ENCODE measurements around the gene BTF3L4.
A peak's percentile ranks its signal among the peaks of the same experiment; 100 is the strongest.
"Not testable (repeated sequence)": the region's sequence is repeated elsewhere in the genome, so short reads cannot be mapped to it uniquely, and the experiment has no call there.

BTF3L4 gene

GRCh38 chr1:52041551-52042185, 14.4 kb upstream of the BTF3L4 start:
- TF ChIP-seq, protein P1, sequence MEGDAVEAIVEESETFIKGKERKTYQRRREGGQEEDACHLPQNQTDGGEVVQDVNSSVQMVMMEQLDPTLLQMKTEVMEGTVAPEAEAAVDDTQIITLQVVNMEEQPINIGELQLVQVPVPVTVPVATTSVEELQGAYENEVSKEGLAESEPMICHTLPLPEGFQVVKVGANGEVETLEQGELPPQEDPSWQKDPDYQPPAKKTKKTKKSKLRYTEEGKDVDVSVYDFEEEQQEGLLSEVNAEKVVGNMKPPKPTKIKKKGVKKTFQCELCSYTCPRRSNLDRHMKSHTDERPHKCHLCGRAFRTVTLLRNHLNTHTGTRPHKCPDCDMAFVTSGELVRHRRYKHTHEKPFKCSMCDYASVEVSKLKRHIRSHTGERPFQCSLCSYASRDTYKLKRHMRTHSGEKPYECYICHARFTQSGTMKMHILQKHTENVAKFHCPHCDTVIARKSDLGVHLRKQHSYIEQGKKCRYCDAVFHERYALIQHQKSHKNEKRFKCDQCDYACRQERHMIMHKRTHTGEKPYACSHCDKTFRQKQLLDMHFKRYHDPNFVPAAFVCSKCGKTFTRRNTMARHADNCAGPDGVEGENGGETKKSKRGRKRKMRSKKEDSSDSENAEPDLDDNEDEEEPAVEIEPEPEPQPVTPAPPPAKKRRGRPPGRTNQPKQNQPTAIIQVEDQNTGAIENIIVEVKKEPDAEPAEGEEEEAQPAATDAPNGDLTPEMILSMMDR (conservative IDR thresholded peaks at IDR 0.05; ENCODE audit: low read length), result no peak
- DNase-seq (ENCODE audit: low read depth), result no peak
- H3K4me3 ChIP-seq (ENCODE audit: low read length), result no peak overlapping the region

DNA sequence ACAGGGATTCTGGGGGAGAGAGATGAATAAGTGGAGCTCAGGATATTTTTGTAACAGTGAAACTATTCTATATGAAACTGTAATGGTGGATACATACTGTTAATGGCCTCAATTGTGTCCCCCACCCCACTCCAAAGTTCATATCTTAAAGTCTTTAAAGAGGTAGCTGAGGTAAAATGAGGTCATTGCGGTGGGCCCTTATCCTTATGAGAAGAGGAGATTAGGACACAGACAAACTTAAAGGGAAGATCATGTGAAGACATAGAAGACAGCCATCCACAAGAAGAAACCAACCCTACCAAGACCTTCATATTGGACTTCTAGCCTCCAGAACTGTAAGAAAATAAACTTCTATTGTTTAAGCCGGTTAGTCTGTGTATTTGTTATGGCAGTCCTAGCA, 10.9 kb upstream of the BTF3L4 start:
- no peak overlapping the region for H3K4me3 ChIP-seq (ENCODE audit: low read length)
- TF ChIP-seq, protein P1 (conservative IDR thresholded peaks at IDR 0.05; ENCODE audit: low read length), result no peak
- DNase-seq (ENCODE audit: low read depth), result no peak

GRCh38 chr1:52045666-52046195, 10.4 kb upstream of the BTF3L4 start:
- H3K4me3 ChIP-seq (ENCODE audit: low read length); DNase-seq (ENCODE audit: low read depth): not testable (repeated sequence)

DNA sequence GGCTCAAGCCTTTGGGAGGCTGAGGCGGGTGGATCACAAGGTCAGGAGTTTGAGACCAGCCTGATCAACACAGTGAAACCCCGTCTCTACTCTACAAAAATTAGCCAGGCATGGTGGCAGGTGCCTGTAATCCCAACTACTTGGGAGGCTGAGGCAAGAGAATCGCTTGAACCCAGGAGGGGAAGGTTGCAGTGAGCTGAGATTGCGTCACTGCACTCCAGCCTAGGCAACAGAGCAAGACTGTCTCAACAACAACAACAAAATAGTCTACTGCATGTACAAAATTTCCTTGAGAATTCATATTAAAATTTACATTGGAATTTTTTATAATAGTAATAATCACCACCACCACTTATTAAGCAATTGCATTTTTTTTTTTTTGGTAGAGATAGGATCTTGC, 6.8 kb upstream of the BTF3L4 start:
- not testable (repeated sequence) for DNase-seq (ENCODE audit: low read depth); H3K4me3 ChIP-seq (ENCODE audit: low read length)

DNA sequence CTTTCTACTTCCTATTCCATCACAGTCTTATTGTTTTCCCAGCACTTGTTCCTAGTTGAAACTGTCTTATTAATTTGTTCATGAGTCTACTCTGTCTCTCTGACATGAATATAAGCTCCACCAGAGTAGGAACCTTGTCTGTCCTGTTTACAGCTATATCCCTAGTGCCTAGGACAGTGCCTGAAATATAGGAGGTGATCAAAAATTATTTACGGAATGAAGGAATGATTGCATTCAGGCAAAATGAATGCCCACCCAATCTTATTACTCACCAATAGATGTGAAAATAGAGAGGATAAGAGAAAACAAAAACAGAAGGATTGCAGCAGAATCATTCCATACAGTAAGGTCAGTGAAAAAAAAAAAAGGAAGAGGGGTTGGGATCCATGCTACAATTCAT, 2.2 kb upstream of the BTF3L4 start:
- TF ChIP-seq, protein P1 (conservative IDR thresholded peaks at IDR 0.05; ENCODE audit: low read length), result no peak
- H3K4me3 ChIP-seq (ENCODE audit: low read length), result peak overlapping the region; percentile 94
- no peak for DNase-seq (ENCODE audit: low read depth)

- no peak for DNase-seq (ENCODE audit: low read depth)
- peak overlapping the region; percentile 94 for H3K4me3 ChIP-seq (ENCODE audit: low read length)
- TF ChIP-seq, protein P1 (conservative IDR thresholded peaks at IDR 0.05; ENCODE audit: low read length), result no peak
These were observed 1.5 kb upstream of the BTF3L4 start for GRCh38 chr1:52054496-52055065.

DNA sequence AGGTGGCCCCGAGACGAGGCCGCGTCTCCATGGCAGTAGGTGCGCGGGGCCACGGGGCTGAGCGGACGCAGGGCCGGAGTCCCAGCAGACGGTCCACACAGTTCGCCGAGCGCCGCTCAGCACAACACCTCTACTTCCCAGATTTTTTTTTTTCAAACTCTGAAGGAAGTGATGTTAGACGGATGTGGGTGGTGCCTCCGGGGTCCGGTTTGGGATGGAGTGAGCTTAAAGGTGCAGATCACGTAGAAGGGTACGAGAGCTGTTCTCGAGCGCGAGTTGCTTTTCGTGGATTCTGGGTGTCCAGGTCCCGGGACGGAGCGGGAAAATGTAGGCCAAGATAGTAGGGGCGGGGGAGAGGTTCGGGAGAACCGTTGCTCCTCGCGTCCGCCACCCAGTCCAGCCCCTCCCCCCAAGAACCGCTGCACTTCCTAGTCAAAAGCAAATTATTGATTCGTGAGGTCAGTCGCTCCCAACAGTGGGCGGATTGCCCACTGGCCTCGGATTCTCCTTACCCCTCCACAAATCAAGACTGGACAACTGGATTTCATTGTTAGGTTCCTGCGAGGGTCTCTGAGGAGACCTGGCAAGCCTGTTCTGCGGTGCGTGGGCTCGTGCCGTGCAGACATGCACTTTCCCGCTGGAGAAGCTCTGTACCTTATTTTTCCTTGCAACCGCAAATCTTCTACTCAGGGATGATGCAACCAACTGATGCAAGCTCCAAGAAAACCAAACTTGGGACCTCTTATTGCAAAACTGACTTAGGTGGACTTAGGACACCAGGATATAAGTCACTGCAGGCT, 829 bp upstream of the BTF3L4 start, which contains the start of gene TXNDC12:
Gene TXNDC12, minus strand, starts transcription at position 126 of the 800 bp plus-strand sequence. Its CDS starts 95 bp downstream, at position 31.
- TF ChIP-seq, protein P1 (conservative IDR thresholded peaks at IDR 0.05; ENCODE audit: low read length), result no peak
- DNase-seq (ENCODE audit: low read depth), result peak; percentile 95

DNA sequence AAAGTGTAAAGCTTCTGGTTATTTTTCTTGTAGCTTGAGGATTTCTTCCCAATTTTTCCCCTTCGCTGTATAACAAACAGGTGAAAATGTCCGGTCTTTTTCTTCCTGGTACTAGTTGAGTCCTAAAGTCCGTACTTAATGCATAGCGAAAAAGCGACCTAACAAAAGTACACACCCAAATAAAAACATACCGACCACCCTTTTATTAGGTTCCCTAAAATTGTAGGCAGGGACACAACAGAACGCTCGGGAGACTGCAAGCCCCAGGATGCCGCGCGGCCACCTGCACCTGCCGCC, 281 bp upstream of the BTF3L4 start:
- TF ChIP-seq, protein P1 (conservative IDR thresholded peaks at IDR 0.05; ENCODE audit: low read length), result no peak
- peak overlapping the region; percentile 94 for H3K4me3 ChIP-seq (ENCODE audit: low read length)
- no peak for DNase-seq (ENCODE audit: low read depth)

More for the DNA sequence above, 829 bp upstream of the BTF3L4 start, which contains the start of gene TXNDC12:
- H3K4me3 ChIP-seq (ENCODE audit: low read length), result peak within 1 kb of the TSS; percentile 94
